ENCODE measurements around the gene STK32C.

GRCh38 chr10:132266594-132267161 lies 41.1 kb downstream of the STK32C start:
- TF ChIP-seq CTCF (IDR thresholded peaks at IDR 0.05) (no peak), EZH2 (IDR thresholded peaks at IDR 0.05; ENCODE audit: borderline replicate concordance, insufficient read depth, low read depth, low read length, poor library complexity, severe bottlenecking) (no peak)

All from B cell (primary cell).